ENCODE measurements around the gene CEP131.
"Not testable (repeated sequence)": the region's sequence is repeated elsewhere in the genome, so short reads cannot be mapped to it uniquely, and the experiment has no call there.

Gene CEP131

DNA sequence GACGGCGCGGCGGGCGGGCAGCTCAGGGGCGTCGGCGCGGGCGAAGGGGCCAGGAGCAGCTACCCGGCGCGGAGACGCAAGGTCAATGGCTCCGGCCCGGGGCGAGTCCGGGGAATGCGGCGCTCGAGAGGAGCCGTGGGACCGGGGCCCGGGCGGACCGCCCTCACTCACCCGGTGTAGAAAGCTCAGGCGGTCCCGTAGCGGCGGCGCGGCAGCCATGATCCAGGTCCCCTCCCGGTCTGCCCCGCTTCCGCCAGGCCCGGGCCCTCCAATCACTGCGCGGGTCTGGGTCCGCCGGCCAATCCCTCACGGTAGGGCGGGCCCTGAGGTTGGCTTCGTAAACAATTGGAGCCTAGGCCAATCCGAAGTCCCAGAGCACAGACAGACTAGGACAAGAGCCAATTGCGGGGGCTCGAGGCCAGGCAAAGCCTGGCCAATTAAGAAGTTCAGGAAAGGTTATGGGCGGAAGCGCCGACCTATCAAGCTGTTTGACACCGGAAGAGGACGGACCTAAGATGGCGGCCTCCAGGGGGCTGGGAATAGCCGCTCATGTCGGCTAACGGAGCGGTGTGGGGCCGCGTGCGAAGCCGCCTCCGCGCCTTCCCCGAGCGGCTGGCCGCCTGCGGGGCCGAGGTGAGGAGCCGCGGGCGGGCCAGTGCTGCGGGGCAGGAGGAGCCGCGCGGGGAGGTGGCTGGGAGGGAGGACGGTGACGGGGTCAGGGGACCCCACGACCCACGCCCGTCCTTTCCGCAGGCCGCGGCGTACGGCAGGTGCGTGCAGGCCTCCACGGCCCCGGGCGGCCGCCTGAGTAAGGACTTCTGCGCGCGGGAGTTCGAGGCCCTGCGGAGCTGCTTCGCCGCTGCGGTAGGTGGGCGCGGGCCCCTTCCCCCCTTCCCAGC, 16.3 kb upstream of the CEP131 start, which contains the start of the genes NDUFAF8 and TEPSIN:
TSS of gene NDUFAF8 (plus strand) at position 504 of the 899 bp plus-strand sequence. CDS start at position 550, 46 bp downstream.
TSS of gene TEPSIN (minus strand) at position 241 of the 899 bp plus-strand sequence. CDS start at position 219, 22 bp downstream.
- ATAC-seq = peak; percentile 97

DNA sequence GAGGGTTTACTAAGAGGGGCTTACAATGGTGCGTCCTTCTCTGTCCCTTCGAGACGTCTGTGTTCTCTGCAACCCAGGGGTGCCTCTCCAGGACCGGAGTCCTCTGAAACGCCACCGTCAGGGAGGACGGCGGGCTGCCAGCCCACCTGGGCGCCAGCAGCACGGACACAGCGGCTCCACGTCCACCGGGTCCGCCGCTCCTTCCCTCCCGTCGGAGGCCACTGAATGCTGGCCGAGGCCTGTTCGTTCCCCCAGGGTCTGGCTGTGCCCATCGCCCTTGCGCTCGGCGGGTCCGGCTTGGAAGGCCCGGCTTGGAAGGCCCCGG, 15.7 kb upstream of the CEP131 start:
- ATAC-seq = no peak
- DNase-seq = no peak

More for the DNA sequence above, 16.3 kb upstream of the CEP131 start, which contains the start of the genes NDUFAF8 and TEPSIN:
- peak; percentile 94 for DNase-seq

DNA sequence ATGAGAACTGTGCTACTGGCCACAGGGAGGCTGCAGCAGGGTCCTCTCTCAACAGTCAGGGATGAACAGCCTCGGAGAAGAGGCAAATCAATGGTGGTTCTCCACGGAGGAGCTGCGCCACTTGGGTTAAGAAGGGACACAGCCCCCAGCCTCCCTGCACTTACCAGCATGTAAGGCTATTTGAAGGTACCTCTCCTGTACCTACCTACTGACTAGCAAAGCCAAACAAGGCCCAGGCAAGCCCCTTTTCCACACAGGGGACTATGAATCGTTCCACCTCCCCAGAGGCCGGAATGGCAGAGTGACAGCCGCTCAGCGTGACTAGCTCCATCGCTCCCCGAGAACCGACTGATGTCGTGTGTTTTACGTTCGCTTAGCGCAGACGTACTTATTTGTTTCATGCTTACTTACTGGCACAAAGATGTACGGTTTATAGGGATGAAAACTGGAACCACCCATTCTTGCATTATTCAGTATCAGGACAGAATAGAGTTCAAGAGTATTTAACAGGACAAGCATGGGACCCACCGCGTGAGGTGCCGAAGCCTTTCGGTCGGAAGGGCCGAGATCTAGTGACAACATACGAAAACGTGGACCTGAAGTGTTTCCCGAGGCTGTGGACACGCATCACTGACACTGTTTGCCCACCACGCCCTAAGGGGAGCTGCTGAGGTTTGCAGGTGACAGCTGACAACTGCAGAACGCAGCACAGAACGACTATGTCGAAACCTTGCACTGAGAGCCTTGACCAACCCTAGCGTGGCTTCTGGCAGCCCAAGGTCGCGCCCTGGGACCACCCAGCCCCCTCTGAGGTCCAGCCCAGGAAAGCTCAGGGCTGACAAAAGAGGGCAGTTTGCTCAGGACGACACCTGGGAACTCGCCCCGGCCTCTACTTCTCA, 15.1 kb upstream of the CEP131 start:
- DNase-seq (no peak), ATAC-seq (no peak)

DNA sequence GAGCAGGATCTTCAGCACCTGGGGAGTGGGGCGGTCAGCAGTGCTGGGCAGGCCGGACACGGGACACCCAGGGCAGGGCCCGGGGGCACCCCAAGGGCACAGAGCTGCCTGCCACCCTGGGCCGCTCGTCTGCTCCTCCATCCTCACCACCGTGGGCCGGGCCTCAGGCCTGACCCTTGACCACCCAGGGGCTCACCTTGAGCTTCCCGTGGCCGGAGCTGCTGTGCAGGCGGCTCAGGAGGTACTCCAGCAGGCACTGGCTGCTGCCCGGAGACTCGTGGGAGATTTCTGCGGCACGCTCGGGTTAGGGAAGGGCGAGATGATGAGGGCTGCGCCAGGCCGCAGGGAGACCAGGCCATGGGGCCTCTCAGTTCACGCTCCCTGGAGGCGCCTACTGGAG, 14.0 kb upstream of the CEP131 start:
- ATAC-seq (no peak), DNase-seq (no peak)

DNA sequence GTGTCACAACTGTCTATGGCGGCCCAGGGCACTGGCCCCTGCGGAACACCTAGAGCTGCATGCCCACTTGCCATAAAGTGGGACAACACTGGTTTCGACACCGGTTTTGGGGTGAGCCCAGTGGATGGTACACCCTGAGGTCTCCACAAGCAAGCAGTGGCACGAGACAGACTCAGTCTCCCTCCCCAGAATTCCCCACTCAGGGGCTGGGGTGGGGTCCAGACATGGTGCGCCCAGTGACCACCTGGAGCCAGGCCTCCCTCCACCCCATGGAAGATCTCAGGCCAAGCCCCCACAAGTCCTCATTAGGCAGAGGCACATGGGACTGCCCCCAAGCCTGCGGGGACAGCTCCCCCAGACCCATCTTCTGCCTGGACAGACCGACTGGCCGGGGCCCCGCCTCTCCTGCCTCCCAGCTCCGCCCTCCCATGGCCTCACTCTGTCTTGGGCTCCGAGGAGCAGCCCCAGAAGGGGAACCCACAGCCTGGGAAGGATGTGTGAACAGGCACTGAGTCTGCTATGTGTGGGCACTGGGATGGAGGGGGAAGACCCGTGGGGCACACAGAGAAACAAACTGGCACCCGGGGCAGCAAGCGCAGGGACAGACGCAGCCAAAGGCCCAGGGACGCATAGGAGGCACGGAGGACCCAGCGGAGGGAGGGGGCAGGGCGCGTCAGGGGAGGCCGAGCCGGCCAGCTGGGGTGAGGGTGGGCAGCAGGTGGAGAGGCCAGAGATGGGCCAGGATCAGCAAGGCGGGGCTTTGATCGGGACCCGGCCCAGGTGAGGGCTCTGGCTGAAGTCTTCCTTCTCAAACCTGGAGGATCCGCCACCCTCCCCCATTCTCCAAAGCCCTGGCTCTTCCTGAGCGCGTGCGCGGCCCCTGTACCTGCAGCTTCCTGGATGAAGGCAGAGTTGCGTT, 13.3 kb upstream of the CEP131 start:
- DNase-seq = no peak
- no peak for ATAC-seq

DNA sequence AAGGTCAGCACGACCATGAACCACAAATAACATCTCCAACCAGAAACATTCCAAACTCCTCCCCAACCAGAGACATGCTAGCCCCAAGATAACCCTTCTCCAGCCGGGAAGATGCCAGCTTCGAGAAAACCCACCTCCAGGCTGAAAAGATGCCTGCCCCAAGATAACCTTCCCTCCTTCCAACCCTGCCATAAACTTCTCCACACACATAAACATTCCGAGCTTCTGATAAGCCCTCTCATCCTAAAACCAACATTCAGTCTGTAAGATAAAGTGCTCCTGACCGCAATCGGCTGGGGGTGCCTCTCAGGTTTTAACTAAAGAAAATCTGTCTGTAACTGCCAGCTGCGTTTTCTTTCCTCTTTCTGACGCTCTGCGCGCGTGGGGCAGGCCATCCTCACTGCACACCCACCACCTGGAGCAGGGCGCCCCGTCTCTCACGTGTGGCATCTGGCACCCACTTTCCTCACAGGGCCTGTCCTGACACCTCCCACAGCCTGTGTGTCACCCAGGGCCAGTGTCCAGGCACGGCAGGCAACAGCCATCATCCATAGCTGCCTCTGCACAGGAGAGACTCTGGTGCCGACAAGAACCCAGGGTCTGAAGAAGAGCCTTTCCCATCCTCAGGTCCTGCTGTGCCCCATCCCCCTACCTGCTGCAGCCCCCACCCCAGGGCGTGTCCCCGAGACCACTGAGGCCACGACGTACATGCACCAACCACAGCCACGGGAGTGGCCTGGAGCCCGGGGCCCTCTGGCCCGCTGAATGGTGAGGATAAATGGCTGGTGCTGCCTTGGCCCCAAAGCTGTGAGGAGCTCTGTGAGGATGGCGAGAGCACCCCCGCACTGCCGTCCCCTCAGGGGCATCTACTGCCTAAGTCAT, 12.4 kb upstream of the CEP131 start:
- no peak for ATAC-seq
- no peak for DNase-seq

DNA sequence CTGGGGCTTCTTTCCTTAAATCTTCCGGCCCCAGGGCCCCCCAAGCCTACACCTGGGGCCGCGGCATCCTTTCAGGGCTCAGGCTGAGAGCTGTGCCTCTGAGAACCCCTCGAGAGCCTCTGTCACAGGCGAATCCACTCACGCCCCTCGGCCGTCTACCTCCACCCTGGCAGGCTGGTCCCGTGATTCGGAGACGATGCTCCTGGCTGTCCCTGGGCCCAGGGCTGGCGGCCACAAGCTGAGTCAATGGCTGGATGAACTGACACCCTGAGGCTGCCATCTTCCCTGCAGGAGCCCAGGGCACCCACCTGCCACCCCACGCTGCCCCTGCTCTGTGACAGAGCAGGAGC, 11.7 kb upstream of the CEP131 start:
- ATAC-seq (no peak), DNase-seq (no peak)

DNA sequence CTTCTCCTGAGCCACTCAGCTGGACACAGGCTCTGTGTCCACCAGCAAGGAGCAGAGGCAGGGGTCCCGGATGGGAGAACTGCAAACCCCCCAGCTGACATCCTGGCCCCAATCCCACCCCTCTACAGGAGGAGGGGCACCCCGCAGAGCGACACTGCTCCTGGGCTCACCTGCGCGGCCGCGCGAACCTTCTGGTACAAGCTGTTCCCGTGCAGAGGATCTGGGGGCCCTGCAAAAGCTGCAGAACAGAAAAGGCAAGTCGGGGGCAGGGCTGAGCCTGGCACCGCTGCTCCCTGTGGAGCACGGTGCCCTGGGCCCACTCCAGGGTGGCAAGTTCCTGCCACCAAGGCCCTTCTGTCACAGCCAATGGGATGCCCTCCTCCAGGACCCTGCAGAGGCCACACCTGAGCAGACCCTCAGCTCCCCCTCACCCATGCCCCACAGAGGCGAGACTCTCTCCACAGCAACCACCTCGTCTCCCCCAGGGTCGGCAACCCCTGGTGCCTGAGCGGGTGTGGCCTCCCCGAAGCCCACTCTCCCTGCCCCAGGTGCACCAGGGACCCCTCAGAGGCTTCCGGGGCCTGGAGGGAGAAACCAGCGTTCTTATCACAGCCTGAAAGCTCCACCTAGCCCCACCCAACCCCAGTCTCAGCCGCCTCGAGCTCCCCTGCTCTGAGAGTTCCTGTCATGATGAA, 11.2 kb upstream of the CEP131 start:
- ATAC-seq = no peak
- DNase-seq = no peak

DNA sequence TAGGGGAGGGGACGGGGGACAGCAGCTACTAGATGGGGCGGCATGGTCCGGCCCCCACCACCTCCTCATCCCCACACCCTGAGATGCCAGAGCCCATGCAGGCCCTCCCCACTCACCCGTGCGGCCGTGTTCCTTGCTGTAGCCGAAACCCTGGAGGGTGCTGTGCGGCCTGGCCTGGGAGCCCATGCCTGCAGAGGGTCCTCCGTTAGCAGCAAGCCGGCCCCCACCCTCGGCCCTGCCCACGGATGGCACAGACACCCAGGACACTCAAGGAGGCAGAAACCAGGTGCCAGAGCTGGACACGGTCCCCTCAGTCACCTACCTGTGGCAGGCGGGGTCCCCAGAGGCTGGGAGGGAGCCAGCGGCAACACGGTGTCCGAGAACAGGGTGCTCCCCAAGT, 10.6 kb upstream of the CEP131 start:
- no peak for DNase-seq
- no peak for ATAC-seq

DNA sequence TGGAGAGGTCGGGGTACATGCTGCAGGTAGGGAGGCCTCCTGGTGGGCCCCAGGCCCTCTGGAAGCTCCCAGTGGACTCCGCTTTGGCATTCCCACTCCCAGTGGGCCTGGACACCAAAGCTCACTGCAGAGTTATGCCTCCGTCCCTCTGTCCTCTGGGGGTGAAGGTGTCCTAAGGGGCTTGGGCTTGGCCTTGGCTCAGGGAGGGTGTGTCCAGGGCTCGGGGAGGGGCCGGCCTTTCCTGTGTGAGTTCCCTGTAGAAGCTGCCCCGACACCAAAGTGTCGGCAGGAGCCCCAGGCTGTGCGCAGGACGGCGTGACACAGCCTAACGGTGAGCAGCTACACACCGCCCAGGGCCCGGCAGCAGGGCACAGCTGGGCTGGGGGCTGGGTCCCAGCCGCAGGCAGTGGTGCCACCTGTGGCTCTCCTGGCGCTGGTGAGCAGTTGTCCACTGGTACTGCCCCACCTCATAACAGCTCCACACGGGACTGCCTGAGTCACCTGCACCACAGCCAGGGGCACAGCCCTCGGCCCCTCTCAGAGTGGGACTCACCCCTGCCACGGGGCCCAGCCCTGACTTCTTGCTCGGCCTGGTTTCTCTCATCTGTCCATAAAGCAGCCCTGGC, 10.0 kb upstream of the CEP131 start:
- ATAC-seq = peak; percentile 5
- DNase-seq = no peak

DNA sequence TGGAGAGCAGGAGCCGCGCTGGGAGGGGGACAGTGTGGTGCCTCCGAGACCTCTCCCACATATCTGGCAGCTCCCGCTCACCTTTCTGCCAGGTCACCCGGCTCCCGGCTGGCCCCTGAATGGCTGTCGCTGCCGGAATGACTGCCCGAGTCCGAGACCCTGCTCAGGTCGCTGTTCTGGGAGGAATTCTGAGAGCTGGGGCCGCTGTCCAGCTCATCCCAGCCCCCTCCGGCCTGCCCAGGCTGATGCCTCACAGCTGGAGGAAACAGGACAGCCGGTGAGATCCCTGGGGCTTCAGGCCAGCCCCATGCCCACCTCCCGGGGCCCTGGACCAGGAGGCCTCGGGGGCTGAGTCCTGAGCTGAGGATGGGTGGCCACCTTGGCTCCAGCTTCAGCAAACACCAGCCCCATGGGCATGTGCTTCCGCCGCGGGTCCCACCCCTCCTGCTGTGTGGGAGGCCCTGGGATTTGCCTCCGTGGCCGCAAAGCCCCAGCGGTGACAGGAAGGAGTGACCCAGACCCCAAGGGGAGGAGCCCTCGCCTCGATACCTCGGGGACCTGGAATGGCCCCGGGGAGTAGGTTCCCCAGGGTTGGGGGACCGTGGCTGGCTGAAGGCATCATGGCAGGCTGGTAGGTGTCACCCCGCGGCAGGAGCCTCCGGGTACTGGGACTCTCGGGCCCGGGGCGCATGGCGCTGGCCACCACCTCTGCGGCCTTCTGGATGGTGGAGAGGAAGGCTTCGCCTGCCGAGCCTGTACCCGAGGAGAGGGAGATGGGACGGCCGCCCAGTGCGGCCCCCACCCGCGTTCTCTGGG, 9.2 kb upstream of the CEP131 start:
- ATAC-seq (no peak), DNase-seq (no peak)

DNA sequence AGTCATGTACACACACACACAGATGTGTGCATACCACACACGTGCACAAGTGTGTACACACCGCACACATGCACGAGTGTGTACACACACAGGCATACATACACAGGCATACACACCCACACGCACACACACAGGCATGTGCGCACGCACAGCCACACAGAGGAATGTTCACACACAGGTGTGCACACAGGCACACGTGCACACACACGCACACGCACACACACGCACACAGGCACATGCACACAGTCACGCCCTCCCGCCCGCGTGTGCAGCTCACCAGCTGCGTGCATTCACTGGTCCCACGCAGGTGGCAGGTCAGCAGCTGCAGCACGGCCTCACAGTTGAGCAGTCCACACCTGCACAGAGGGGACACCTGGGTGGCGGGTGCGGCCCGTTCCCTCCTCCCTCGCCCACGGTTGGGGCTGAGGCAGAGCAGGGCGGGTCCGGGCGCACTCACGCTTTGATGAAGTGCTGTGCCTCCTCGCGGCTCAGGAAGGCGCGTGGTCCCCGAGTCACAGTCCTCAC, 8.4 kb upstream of the CEP131 start:
- DNase-seq (no peak), ATAC-seq (no peak)

DNA sequence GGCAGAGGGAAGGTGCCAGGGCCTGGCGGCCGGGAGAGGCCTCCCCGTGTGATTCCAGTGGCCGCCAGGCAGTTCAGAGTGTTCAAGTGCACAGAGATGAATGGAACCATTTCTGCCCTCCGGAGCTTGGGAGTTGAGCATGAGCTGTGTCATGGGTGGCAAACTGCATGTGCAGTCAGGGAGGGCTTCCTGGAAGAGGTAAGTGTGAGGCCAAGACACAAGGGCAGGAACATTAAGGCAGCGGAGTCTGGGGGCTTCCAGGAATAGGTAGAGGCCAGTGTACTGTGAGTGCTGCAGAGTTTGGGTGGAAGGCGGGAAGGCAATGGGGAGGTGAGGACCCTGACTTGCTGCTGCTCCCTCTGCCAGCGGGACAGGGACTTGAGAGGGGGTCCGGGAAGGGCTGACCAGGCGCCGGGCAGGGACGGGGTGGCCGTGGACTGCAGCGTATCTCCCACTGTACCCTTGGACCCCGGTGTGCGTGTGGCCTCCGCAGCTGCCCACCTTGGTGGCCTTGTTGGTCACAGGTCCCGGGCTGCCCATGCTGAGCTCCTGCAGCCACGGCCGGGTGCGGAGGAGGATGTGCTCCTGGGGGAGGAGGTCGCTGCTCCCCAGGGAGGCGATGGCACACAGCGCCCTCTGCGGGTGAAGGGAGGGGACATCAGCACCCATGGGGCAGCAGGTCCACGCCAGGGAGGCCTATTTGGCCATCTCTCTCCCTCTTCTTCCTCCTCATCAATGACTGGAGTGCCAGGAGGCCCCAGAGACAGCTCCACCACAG, 7.5 kb upstream of the CEP131 start:
- DNase-seq = peak; percentile 40
- ATAC-seq = no peak

DNA sequence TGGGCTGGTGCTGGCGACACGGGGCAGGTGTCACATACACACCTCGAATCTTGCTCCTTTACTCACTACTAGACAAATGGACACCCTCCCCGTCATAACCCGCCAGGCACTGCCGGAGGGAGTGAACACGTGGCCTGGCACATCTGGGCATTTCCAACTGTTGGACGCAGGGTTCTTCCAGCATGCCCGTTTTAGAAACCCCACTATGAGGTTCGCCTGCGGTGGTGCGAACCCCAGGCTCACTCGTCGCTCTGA, 6.8 kb upstream of the CEP131 start:
- DNase-seq (no peak), ATAC-seq (no peak)

DNA sequence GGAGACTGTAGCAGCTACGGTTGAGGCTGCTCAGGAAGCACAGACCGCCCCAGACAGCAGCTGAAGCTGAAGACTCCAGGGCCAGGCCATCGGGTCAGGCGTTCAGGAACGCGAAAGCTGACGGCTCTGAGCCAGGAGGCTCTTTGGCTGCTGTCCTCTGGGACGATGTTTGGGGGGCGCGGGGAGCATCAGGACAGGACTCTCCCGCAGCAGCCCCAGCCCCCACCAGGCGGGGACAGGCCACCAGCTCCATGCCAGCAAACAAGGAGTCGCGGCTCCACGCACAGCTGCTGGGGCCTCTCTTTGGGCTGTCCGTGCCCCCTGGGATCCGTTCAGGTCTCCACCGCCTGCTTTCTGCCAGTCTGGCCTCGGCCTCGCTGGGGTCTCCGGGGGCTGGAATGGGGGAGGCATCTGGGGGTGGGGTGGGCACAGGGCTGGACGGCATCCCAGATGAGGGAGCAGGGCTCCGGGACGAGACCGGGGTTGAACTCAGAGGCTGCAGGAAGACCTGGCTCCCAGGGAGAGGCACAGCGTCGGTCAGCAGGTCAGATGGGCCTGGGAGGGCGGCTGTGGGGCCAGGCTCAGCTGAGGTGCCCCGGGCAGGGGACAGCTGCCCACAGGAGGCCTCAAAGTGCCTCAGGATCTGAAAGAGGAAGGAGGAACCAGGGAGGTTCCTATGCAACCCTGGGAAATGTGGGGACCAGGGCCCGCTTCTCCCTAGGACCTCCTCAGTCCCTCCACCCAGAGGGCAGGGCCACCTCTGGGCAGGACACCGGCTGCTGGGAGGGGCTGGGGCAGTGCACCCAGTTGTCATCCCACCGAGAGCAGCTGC, 6.3 kb upstream of the CEP131 start:
- no peak for ATAC-seq

DNA sequence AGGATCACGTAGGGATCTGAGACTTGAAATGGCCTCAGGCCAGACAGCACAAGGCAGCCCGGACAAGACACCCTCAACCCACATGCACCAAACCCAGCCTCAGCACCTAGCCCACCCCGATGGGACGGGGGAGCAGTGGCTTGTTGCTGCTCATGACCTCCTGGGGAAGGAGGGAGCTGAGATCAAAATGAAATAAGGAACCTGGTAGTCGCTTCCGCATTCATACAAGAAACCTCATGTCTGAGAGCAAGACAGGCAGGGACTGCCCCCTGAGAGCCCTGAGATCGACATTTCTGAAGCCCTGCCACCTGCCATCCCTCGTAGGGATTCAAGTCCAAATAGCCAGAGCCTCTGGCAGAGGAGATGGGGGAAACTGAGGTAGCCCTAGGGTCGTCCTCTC, 5.7 kb upstream of the CEP131 start:
- DNase-seq (no peak), ATAC-seq (no peak)

More for the DNA sequence above, 6.3 kb upstream of the CEP131 start:
- DNase-seq = no peak

DNA sequence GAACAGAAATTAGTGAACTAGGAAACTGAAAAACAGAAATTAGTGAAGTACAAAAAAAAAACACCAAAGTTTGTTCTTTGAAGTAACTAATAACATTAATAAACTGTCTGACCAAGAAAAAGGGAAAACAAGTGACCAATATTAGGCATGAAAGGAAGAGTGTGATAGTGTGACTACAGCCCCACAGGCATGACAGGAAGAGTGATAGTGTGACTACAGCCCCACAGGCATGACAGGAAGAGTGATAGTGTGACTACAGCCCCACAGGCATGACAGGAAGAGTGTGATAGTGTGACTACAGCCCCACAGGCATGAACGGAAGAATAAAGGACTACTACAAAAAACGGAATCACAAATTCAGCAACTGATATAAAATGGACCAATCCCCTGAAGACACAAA, 4.9 kb upstream of the CEP131 start:
- ATAC-seq, DNase-seq: not testable (repeated sequence)
